ENCODE data around the gene MAN2B2. TPM values are rescaled to one million over a fixed set of nuclear protein-coding genes. Genes with fewer than 3 reads are reported as not detected.
A peak's percentile ranks its signal among the peaks of the same experiment; 100 is the strongest.

Gene MAN2B2
- total and polyA plus RNA-seq, 2 of the 8 experiments (the other 6 are each of a cell fraction or from before 2014, with no cell fraction given) = 3.3 to 4.0 TPM

DNA sequence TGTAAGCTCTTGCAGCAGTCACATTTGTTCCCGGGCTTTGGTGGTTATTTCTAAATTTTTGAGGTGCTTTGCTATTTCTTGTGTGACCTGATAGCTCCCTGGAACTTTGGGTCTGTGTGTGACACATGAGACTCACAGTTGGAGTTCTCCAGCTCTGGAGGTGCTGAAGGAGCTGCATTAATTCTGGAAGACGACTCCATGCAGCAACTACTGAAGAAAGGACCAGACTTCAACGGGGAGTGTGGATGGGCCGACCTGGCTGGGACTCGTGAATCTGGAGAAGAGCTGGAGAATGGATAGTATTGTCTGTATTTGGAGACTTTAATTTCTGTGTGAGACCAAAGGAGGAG, 67.0 kb downstream of the MAN2B2 start:
- DNase-seq (ENCODE audit: low read depth in 1 of 2, low spot score in 2 of 2) (no peak), FAIRE-seq (no peak)
- WGBS, 2 experiments (ENCODE audit: extremely low coverage in 1 of 2, insufficient coverage in 1 of 2, insufficient read length in 1 of 2, insufficient replicate concordance in 2 of 2, low coverage in 1 of 2, low lambda C conversion rate in 2 of 2, missing lambda C conversion rate in 1 of 2) = 84% methylated on average over 5 of the region's 5 CpGs; no CpG with 5 or more reads in 1 of the 2 experiments
- peaks cover 10 to 11% of the 10 kb centered on the region in 2 experiments for H4K20me1 ChIP-seq (replicated peaks in 1 of 2; ENCODE audit: control insufficient read depth in 1 of 2, insufficient read depth in 2 of 2, low read length in 2 of 2)
- H2BK15ac ChIP-seq (ENCODE audit: low read length) = no peak overlapping the region
- no peak overlapping the region for H2BK20ac ChIP-seq (ENCODE audit: low read length)
- TF ChIP-seq RXRA (IDR thresholded peaks at IDR 0.05; ENCODE audit: insufficient read depth, low read depth, low read length) (no peak), SIN3A (conservative IDR thresholded peaks at IDR 0.05 in 1 of 2, IDR thresholded peaks at IDR 0.05 in 1 of 2; ENCODE audit: low read depth in 1 of 2, low read length in 2 of 2) (0 out of 4 replicates have a peak, but pooled peaks of 1 of the 2 experiments have one; percentile 14)
- peak overlapping the region; percentile 91 to 98 for H3K4me2 ChIP-seq (ENCODE audit: insufficient read depth in 1 of 2, low read depth in 2 of 2, low read length in 2 of 2)
- peaks cover 9 to 29% of the 10 kb centered on the region in 2 experiments for H3K79me2 ChIP-seq (ENCODE audit: control insufficient read depth in 1 of 2, insufficient read depth in 2 of 2, low read length in 2 of 2)
- CTCF ChIA-PET (ENCODE audit: partially characterized antibody) = interaction anchor here (0.7 to 1.5 kb wide), 6 partner anchors 8 to 391 kb away, joined by 3 to 5 read pairs (median 4); no protein-coding TSS in a partner anchor
- H2AK5ac ChIP-seq (ENCODE audit: low read depth, low read length) = no peak overlapping the region
- no peak overlapping the region for H3K56ac ChIP-seq (replicated peaks; ENCODE audit: insufficient read length, low read depth, low read length)
- H4K91ac ChIP-seq (replicated peaks; ENCODE audit: insufficient read length, low read length) = no peak overlapping the region
- no peak overlapping the region for H3K14ac ChIP-seq (ENCODE audit: insufficient read length)
- H3K79me1 ChIP-seq (ENCODE audit: low read depth, low read length) = peaks cover 7% of the 10 kb centered on the region
- no peaks in the 10 kb centered on the region for H3K27me3 ChIP-seq (replicated peaks in 1 of 4; ENCODE audit: control insufficient read depth in 3 of 4, extremely low read depth in 1 of 4, insufficient read depth in 3 of 4, low read length in 3 of 4)
- H4K8ac ChIP-seq (ENCODE audit: extremely low read depth, insufficient read depth, low read length) = no peak overlapping the region
- 0 out of 2 replicates have a peak overlapping the region, but pooled peaks have one; percentile 82 for H3K27ac ChIP-seq (ENCODE audit: low read depth, low read length)
- no peak overlapping the region for H2BK5ac ChIP-seq (ENCODE audit: low read depth, low read length)
- H3K4me1 ChIP-seq (replicated peaks in 1 of 4; ENCODE audit: control insufficient read depth in 3 of 4, insufficient read depth in 4 of 4, low read length in 3 of 4) = peaks cover 0 to 9% (median 0%) of the 10 kb centered on the region in 4 experiments; a peak in 3 of 7 replicates
- H3K36me3 ChIP-seq (ENCODE audit: control insufficient read depth in 2 of 4, insufficient read depth in 4 of 4, low read length in 3 of 4) = peaks cover 0 to 22% (median 9%) of the 10 kb centered on the region in 4 experiments; a peak in 5 of 8 replicates
- no peaks in the 10 kb centered on the region for H3K9me3 ChIP-seq (ENCODE audit: insufficient read depth in 2 of 2, low read depth in 1 of 2, low read length in 1 of 2)
- H3K9ac ChIP-seq (replicated peaks in 1 of 4; ENCODE audit: extremely low read depth in 1 of 4, low read depth in 3 of 4, low read length in 3 of 4) = peak overlapping the region in 3 of 4 experiments; percentile 71 to 98 (median 90); a peak in 4 of 7 replicates
- H3K4me3 ChIP-seq (ENCODE audit: extremely low read depth in 1 of 4, insufficient read depth in 2 of 4, low read depth in 3 of 4, low read length in 4 of 4) = peak overlapping the region; percentile 73 to 100 (median 96); a peak in 7 of 8 replicates
- no peak overlapping the region for H4K5ac ChIP-seq (ENCODE audit: insufficient read length, low read depth, low read length)
- no peak overlapping the region for H3K23ac ChIP-seq (ENCODE audit: insufficient read length)
- H2BK12ac ChIP-seq (ENCODE audit: low read depth, low read length) = no peak overlapping the region
- H2BK120ac ChIP-seq (replicated peaks; ENCODE audit: low read depth, low read length) = no peak overlapping the region
- no peak overlapping the region for H2AFZ ChIP-seq (ENCODE audit: low read length)
- no peak overlapping the region for H3K18ac ChIP-seq (ENCODE audit: extremely low read depth, low read length)
- H3K23me2 ChIP-seq (ENCODE audit: low read depth, low read length) = peaks cover 10% of the 10 kb centered on the region
- POLR2A ChIA-PET (ENCODE audit: partially characterized antibody) = interaction anchor here (0.6 to 5.7 kb wide), 7 partner anchors 9 to 76 kb away, joined by 3 to 36 read pairs (median 3); a partner anchor contains a TSS
- no peak overlapping the region for H3K4ac ChIP-seq (replicated peaks; ENCODE audit: insufficient read length, low read depth, low read length)

Measured in H1 (cell line).